ENCODE measurements around the gene DISC1. TPM values are rescaled to one million over a fixed set of nuclear protein-coding genes. Genes with fewer than 3 reads are reported as not detected.

DISC1 gene
- total RNA-seq, 2 donors from 2014 or later = 6.7 to 9.3 TPM

DNA sequence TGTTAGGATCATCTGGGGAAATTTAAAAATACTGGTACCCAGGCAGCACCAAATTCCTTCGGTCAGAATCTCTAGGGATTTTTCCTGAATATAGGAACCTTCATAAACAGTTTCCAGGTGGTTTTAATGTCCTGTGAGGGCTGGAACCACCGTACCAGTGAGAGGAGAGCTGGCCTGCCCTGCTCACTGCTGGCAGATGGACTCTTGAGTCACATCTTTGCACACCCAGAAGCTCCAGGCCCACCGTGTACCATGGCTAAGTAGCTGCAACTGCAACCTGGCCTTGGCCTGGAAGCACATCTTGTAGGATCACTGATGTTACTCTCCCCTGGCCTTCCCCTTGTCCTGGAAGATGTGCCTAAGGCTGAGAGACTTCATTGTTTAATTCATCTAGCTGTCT lies 181.5 kb downstream of the DISC1 start:
- intact Hi-C loops (cut with DNase I) = no loop called here
- Histone ChIP-seq H3K9me3 (no peaks in the 10 kb centered on the region), H3K27ac (no peak overlapping the region), H3K36me3 (no peaks in the 10 kb centered on the region), H3K4me1 (replicated peaks) (no peaks in the 10 kb centered on the region), H3K27me3 (replicated peaks; ENCODE audit: insufficient read depth) (no peaks in the 10 kb centered on the region), H3K4me3 (no peak overlapping the region)
- WGBS = 47% methylated on average over 3 of the region's 3 CpGs
- DNase-seq (ENCODE audit: low spot score) = no peak
- TF ChIP-seq, protein P1, sequence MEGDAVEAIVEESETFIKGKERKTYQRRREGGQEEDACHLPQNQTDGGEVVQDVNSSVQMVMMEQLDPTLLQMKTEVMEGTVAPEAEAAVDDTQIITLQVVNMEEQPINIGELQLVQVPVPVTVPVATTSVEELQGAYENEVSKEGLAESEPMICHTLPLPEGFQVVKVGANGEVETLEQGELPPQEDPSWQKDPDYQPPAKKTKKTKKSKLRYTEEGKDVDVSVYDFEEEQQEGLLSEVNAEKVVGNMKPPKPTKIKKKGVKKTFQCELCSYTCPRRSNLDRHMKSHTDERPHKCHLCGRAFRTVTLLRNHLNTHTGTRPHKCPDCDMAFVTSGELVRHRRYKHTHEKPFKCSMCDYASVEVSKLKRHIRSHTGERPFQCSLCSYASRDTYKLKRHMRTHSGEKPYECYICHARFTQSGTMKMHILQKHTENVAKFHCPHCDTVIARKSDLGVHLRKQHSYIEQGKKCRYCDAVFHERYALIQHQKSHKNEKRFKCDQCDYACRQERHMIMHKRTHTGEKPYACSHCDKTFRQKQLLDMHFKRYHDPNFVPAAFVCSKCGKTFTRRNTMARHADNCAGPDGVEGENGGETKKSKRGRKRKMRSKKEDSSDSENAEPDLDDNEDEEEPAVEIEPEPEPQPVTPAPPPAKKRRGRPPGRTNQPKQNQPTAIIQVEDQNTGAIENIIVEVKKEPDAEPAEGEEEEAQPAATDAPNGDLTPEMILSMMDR (IDR thresholded peaks at IDR 0.05) = no peak
- TF ChIP-seq POLR2AphosphoS5 (IDR thresholded peaks at IDR 0.05) = no peak
- TF ChIP-seq POLR2A (IDR thresholded peaks at IDR 0.05) = no peak

DNA sequence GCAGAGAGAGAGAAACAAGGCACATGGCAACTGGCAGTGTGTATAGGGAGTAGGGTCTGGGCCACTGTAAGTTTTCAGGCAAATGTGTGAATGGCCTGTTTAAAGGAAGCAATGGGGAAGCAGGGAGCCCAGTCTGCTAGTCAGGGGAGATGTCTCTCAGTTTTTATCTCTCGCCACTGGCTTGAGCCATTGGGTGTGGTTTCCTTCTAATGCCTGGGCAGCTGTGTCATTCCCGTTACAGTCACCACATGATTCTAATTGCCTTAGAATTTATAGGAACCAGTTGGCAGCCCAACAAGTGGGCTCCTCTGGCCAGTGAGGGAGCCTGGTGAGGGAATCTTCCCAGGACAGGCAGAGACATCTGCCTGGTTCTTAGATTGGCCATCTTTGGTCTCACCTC lies 182.4 kb downstream of the DISC1 start:
- Histone ChIP-seq H3K4me1 (replicated peaks) (no peaks in the 10 kb centered on the region), H3K27ac (no peak overlapping the region), H3K4me3 (no peak overlapping the region), H3K36me3 (no peaks in the 10 kb centered on the region), H3K27me3 (replicated peaks; ENCODE audit: insufficient read depth) (no peaks in the 10 kb centered on the region), H3K9me3 (no peaks in the 10 kb centered on the region)
- intact Hi-C loops (cut with DNase I) = no loop called here
- WGBS = 88% methylated on average over 2 of the region's 2 CpGs
- no peak for TF ChIP-seq POLR2AphosphoS5 (IDR thresholded peaks at IDR 0.05)
- TF ChIP-seq POLR2A (IDR thresholded peaks at IDR 0.05) = no peak
- TF ChIP-seq, protein P1 (IDR thresholded peaks at IDR 0.05) = no peak
- DNase-seq (ENCODE audit: low spot score) = no peak

GRCh38 chr1:231810415-231810814 lies 183.8 kb downstream of the DISC1 start:
- DNase-seq (ENCODE audit: low spot score) = no peak
- H3K27me3 ChIP-seq (replicated peaks; ENCODE audit: insufficient read depth) = no peaks in the 10 kb centered on the region
- no peaks in the 10 kb centered on the region for H3K4me1 ChIP-seq (replicated peaks)
- no peak overlapping the region for H3K4me3 ChIP-seq
- TF ChIP-seq POLR2AphosphoS5 (IDR thresholded peaks at IDR 0.05) = no peak
- no peak for TF ChIP-seq POLR2A (IDR thresholded peaks at IDR 0.05)
- TF ChIP-seq, protein P1 (IDR thresholded peaks at IDR 0.05) = no peak
- no peaks in the 10 kb centered on the region for H3K36me3 ChIP-seq
- H3K9me3 ChIP-seq = no peaks in the 10 kb centered on the region
- WGBS = 93% methylated on average over 6 of the region's 6 CpGs
- no peak overlapping the region for H3K27ac ChIP-seq
- intact Hi-C loops (cut with DNase I) = no loop called here

DNA sequence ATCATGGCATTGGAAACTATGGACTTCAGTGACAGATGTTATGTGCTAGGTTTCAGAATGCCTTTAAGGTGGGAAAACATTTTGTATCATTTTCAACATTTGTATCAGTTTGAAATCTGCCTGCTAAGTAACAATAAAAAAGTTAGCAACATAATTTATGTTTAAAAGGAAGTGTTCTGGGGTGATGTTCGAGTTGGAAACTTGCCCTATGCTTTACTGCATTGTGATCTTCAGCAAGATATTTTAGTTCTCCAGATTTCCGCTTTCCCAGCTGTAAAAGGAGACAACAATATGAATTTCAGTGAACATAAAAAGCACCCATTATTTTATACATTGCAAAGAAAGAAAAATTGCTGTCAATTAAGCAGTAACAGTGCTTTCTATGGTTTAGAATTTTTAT lies 187.4 kb downstream of the DISC1 start:
- intact Hi-C loops (cut with DNase I) = no loop called here

DNA sequence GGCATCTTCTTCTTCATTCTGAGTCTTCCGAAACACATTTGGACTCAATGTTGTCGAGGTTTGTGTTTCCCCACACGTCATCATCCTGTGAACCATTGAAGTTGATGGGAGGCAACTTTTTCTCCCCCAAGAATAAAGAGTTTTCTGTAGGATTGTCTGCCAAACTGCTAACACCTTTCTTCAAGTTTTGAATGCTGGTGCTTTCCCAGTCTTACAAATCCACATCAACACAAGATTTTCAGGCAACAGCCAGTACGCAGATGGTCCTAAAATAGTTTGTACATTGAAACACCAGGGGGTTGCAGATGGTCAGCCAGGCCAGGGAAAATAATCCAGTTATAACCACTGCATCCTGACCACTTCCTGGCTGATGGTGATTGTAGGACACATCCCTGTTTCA lies 187.9 kb downstream of the DISC1 start:
- DNase-seq (ENCODE audit: low spot score) = no peak

More for the DNA sequence above, 187.4 kb downstream of the DISC1 start:
- no peak for DNase-seq (ENCODE audit: low spot score)
- WGBS = 11% methylated on average over 2 of the region's 2 CpGs
- Histone ChIP-seq H3K9me3 (no peaks in the 10 kb centered on the region), H3K4me3 (no peak overlapping the region), H3K27ac (no peak overlapping the region), H3K4me1 (replicated peaks) (no peaks in the 10 kb centered on the region), H3K27me3 (replicated peaks; ENCODE audit: insufficient read depth) (no peaks in the 10 kb centered on the region), H3K36me3 (no peaks in the 10 kb centered on the region)
- TF ChIP-seq, protein P1 (IDR thresholded peaks at IDR 0.05) = no peak
- TF ChIP-seq POLR2A (IDR thresholded peaks at IDR 0.05) = no peak
- TF ChIP-seq POLR2AphosphoS5 (IDR thresholded peaks at IDR 0.05) = no peak

More for the DNA sequence above, 187.9 kb downstream of the DISC1 start:
- no peak overlapping the region for H3K27ac ChIP-seq
- no peaks in the 10 kb centered on the region for H3K4me1 ChIP-seq (replicated peaks)
- TF ChIP-seq POLR2AphosphoS5 (IDR thresholded peaks at IDR 0.05) = no peak
- TF ChIP-seq, protein P1 (IDR thresholded peaks at IDR 0.05) = no peak
- TF ChIP-seq POLR2A (IDR thresholded peaks at IDR 0.05) = no peak
- H3K27me3 ChIP-seq (replicated peaks; ENCODE audit: insufficient read depth) = no peaks in the 10 kb centered on the region
- WGBS = 29% methylated on average over 4 of the region's 4 CpGs
- intact Hi-C loops (cut with DNase I) = no loop called here
- H3K36me3 ChIP-seq = no peaks in the 10 kb centered on the region
- H3K9me3 ChIP-seq = no peaks in the 10 kb centered on the region
- no peak overlapping the region for H3K4me3 ChIP-seq
